NCI-H524 (cell line): ENCODE data around the gene ITPA.
"Not testable (repeated sequence)": the region's sequence is repeated elsewhere in the genome, so short reads cannot be mapped to it uniquely, and the experiment has no call there.

ENCODE experiments used
- DNase-seq, 2 experiments: peaks; one replicate each; lab custom pipeline; 2025; lab: John Stamatoyannopoulos, UW

ITPA gene

GRCh38 chr20:3173610-3174441 lies 35.5 kb upstream of the ITPA start:
- peak; percentile 71 to 90 for DNase-seq

DNA sequence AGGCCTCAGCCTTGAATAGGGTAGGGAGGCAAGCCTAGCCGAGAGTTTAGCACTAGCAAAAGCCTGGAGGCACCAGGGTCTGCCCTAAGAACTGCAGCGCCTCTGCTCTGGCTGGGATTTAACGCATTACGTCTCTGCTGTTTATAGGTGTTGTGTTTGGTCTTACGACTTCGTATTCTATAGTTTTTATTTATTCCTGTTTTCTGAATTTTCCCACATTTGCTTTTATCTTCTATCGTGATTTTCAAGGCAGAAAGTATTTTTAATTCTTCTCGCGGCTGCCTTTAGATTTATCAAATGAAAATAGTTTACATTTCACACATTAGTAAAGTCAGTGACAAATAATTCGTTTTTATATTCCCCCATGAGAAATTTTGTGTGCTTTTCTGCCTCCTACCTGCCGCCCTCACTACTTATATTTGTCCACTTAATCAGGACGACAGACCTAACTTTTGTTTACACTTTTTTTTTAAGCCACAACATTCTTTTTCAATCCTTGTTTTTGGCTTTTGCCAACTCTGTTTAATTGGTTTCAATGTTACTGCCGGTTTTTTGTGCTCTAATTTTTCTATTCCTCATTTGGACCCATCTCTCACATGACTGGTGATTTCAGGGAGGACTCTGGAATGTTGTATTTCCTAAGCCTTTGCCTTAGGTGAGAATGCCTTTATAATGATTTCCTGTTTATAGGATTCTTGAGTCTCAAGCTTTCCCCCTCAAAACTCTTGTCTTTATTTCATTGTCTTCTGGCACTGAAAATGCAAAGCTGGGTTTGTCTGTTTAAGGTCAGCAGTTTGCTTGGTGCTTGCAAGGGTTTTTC lies 34.6 kb upstream of the ITPA start:
- no peak for DNase-seq

DNA sequence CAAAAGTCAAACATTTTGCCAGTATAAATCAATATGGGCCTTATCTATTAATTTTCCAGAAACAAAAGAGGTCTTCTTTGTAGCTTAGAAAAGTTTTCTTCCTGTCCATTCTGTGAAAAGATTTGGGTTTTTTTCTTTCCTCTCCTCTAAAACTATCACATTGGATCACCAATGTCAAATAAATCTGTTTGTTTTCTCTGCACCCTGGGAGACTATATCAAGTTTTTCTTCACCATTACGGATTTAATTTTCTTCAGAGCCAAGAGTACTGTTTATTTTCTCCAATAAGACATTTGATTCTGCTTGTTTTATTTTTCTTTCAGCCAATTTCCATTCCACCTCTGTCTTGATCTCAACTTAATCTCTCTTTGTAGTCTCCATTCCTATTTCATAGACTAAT lies 34.0 kb upstream of the ITPA start:
- no peak for DNase-seq

DNA sequence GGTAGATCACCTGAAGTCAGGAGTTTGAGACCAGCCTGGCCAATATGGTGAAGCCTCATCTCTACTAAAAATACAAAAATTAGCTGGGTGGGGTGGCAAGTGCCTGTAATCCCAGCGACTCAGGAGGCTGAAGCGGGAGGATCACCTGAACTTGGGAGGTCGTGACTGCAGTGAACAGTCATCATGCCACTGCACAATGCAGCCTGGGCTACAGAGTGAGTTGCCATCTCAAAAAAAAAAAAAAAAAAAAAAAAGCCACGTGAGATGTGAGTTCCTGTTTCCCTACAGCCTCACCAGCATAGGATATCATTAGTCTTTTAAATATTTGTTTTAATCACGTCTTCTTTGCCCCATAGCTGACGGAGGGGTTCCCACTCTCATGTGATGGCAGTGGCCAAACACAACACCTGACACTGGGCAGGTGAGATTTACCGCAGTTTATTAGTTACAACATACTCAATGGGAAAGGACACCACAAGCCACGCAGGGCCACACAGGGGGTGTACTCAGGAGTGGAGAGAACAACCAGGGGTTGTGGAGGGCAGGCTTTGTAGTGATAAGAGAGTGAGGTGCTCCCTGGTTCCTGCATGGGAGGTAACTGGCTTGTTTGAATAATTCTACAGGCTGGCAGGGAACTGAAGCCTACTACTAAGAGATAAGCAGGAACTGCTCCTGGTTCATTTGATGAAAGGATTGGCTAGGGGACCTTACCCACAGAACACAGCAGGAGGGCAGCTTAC lies 31.4 kb upstream of the ITPA start:
- DNase-seq, result no peak

DNA sequence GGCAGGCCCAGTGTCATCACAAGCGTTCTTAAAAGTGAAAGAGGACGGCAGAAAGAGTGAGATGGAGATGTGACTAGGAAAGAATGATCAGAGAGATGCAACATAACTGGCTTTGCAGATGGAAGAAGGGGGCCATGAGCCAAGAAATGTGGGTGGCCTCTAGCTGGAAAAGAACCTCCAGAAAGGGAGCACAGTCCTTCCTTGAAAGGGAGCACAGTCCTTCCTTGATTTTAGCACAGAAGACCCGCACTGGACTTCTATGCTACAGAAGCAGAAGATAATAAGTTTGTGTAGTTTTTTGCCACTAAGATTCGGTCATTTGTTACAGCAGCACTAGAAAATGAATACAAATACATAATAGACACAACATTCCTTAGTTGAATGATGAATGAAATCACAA lies 29.0 kb upstream of the ITPA start:
- DNase-seq, result no peak

- no peak for DNase-seq
Measured at GRCh38 chr20:3181270-3181669, 28.0 kb upstream of the ITPA start.

- DNase-seq, result not testable (repeated sequence)
Measured at GRCh38 chr20:3182429-3182828, 26.9 kb upstream of the ITPA start.

GRCh38 chr20:3183896-3184612 lies 25.2 kb upstream of the ITPA start:
- no peak for DNase-seq

GRCh38 chr20:3187861-3188260 lies 21.4 kb upstream of the ITPA start:
- DNase-seq, result not testable (repeated sequence)

DNA sequence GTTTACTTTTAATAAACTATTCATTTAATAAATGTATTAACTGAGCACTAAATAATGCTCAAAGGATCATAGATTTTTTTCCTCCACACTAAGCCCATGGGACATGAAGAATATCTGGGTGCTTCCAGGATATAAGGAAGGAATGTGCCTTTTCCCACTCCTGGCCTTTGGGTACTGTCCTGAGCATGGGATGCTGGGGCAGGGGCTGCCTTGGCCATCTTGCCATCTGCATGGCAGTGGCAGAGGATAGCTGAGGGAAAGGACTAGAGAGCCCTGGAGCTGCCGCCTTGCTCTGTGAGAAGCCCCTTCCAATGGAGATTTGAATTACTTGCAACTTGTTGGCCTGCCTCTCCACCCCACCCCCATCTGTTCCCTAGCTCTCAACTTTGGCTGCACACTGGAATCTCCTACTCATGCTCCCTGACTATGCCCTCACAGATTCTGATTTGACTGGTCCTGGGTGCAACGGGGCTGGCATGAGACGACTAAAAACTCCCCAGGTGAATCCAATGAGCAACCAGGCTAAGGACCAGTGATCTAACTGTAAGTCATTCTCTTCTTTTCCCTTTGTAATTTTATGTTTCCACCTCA lies 20.4 kb upstream of the ITPA start:
- DNase-seq, result peak; percentile 61 to 83

DNA sequence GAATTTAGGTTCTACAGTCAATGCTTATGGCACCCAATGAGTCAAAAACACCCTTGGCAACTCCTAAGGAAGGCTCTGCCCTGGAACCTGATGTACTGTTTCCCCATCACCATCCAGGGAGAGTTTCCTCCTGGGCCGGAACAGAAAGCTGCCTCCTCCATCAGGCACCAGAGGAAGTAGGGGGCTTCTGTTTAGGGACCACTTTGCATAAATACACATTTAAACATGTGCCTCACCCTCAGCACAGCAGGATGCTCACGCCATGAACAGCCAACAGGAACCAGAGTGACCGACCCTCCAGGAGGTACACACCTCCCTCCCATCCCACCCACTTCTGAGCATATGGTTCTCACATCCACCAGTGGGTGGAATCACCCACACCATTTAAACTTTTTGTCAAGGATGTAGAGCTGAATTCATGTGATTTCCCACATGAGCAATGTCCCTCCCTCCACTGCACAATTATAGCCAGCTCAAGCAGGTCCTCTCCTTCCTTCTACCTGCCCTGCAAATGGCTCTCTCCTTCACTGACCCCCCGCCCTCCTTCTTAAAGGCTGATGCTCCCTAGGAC lies 19.7 kb upstream of the ITPA start:
- DNase-seq, result peak in 1 of 2 experiments; percentile 46

DNA sequence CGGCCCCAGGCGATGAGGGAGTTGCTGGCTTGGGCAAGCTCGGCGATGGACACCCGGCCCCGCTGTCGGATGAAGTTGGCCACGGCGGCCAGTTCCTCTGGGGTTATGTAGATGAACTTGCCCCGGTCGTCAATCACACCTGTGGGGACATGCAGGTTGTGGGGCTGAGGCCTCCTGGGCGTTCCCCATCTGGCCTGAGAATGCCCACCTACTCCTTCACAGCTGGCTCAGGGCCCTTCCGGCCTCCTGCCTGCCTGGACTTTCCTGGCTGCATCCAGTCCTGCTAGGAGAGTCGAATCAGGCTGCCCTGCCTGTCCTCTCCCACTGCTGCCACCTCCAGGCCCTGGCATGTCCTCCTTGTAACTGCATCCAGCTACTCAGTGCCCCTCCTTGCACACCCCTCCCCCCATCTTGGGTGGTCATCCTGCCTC lies 18.6 kb upstream of the ITPA start:
- no peak for DNase-seq

GRCh38 chr20:3192226-3193015 lies 16.9 kb upstream of the ITPA start:
- no peak for DNase-seq

- DNase-seq, result no peak
Measured at GRCh38 chr20:3193806-3194616, 15.3 kb upstream of the ITPA start.

- no peak for DNase-seq
Measured at GRCh38 chr20:3194617-3195280, 14.5 kb upstream of the ITPA start.

DNA sequence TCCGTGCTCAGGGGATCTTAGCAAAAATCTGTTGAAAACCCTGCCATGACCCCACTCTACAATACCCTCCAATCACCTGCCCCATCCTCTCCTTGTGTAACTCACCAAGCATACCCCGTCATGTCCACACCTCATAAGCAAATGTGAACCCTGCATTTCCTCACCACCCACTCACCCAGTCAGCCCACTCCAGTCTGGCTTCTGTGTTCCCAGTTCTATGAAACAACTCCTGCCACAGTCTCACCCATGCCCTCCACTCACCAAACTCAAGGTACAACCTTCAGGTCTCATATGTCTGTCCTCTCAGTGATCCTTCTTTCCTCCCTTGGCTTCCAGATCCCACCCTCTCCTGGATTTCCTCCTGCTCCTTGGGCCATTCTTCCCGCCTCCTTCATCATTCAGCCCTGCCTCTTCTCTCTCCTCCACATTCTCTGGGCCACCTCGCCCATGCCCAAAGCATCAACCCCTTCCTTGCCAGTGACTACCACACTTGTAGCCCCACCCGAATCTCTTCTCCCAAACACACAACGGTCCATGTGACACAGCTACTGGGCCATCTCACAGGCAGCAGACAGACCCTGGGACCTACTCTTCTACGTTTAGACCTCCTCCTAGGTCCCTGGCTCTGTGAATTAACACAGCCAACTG lies 13.6 kb upstream of the ITPA start:
- DNase-seq, result no peak

GRCh38 chr20:3199206-3199605 lies 10.1 kb upstream of the ITPA start:
- DNase-seq, result no peak
